KMS-11 (cell line): ENCODE results near the gene PNMA8A.

Source experiments
- H2AFZ ChIP-seq: fragments of 200-600 bp; sonication (generic); 2 replicates; pipeline ENCODE4 v1.6.1; 2016; ENCODE audit warnings: antibody characterized with exemption, mixed run types, low read depth
- H3K27ac ChIP-seq: fragments of 200-600 bp; sonication (generic); 2 replicates; pipeline ENCODE4 v1.6.1; 2016; ENCODE audit warnings: mild to moderate bottlenecking, mixed run types
- H3K27me3 ChIP-seq: fragments of 200-600 bp; sonication (generic); 2 replicates; pipeline ENCODE4 v1.6.1; 2017; ENCODE audit warnings: mild to moderate bottlenecking, low read depth, mixed run types, moderate library complexity; ENCODE audit not compliant: insufficient read depth
- H3K36me3 ChIP-seq: fragments of 200-600 bp; sonication (generic); 2 replicates; pipeline ENCODE4 v1.6.1; 2017; ENCODE audit warnings: mild to moderate bottlenecking, mixed run types; ENCODE audit not compliant: insufficient read depth
- H3K4me1 ChIP-seq: fragments of 200-600 bp; sonication (generic); 2 replicates; pipeline ENCODE4 v1.6.1; 2016; ENCODE audit warnings: mild to moderate bottlenecking, low read depth, mixed run types; ENCODE audit not compliant: poor library complexity, severe bottlenecking
- H3K4me2 ChIP-seq: fragments of 200-600 bp; sonication (generic); 2 replicates; pipeline ENCODE4 v1.7.0; 2016; ENCODE audit warnings: mild to moderate bottlenecking, mixed run types
- H3K4me3 ChIP-seq: fragments of 200-600 bp; sonication (generic); IDR thresholded peaks from 2 replicates; pipeline ENCODE4 v1.6.1; 2017; ENCODE audit warnings: low read depth, low read length, mixed read lengths; ENCODE audit not compliant: insufficient read depth
- H3K79me2 ChIP-seq: fragments of 200-600 bp; sonication (generic); 2 replicates; pipeline ENCODE4 v1.6.1; 2016; ENCODE audit warnings: low read depth, mixed run types; ENCODE audit not compliant: insufficient read depth
- H3K9ac ChIP-seq: fragments of 200-600 bp; sonication (generic); 2 replicates; pipeline ENCODE4 v1.6.1; 2016; ENCODE audit warnings: mild to moderate bottlenecking, mixed run types
- H4K20me1 ChIP-seq: fragments of 200-600 bp; sonication (generic); 2 replicates; pipeline ENCODE4 v1.6.1; 2016; ENCODE audit warnings: mild to moderate bottlenecking, mixed run types; ENCODE audit not compliant: insufficient read depth
- CTCF ChIP-seq: fragments of 200-600 bp; sonication (generic); conservative IDR thresholded peaks from 2 replicates; pipeline ENCODE4 v1.6.1; 2017; ENCODE audit warnings: low read depth, mild to moderate bottlenecking, antibody characterized with exemption, low read length, moderate library complexity, mixed read lengths

Gene PNMA8A

GRCh38 chr19:46478356-46478986, 7.1 kb upstream of the PNMA8A start:
- H3K27me3 ChIP-seq: peaks cover 83% of the 10 kb centered on the region
- H3K4me1 ChIP-seq: peaks cover 6% of the 10 kb centered on the region
- H3K36me3 ChIP-seq: no peaks in the 10 kb centered on the region
- no peaks in the 10 kb centered on the region for H4K20me1 ChIP-seq
- no peak overlapping the region for H3K4me2 ChIP-seq
- no peak overlapping the region for H3K9ac ChIP-seq
- no peak overlapping the region for H3K27ac ChIP-seq
- H2AFZ ChIP-seq: no peak overlapping the region
- TF ChIP-seq CTCF: no peak
- no peak overlapping the region for H3K4me3 ChIP-seq
- no peaks in the 10 kb centered on the region for H3K79me2 ChIP-seq

- Histone ChIP-seq H3K4me2 (no peak overlapping the region), H4K20me1 (no peaks in the 10 kb centered on the region), H2AFZ (no peak overlapping the region), H3K4me3 (no peak overlapping the region), H3K9ac (no peak overlapping the region), H3K36me3 (no peaks in the 10 kb centered on the region), H3K27me3 (peaks cover 75% of the 10 kb centered on the region), H3K4me1 (peaks cover 6% of the 10 kb centered on the region), H3K79me2 (no peaks in the 10 kb centered on the region), H3K27ac (no peak overlapping the region)
- no peak for TF ChIP-seq CTCF
Observed at GRCh38 chr19:46475986-46476385, 4.6 kb upstream of the PNMA8A start.

GRCh38 chr19:46474211-46474610, 2.8 kb upstream of the PNMA8A start:
- peaks cover 79% of the 10 kb centered on the region for H3K27me3 ChIP-seq
- no peak overlapping the region for H3K4me3 ChIP-seq
- H3K79me2 ChIP-seq: no peaks in the 10 kb centered on the region
- H2AFZ ChIP-seq: no peak overlapping the region
- TF ChIP-seq CTCF: no peak
- H3K4me1 ChIP-seq: peaks cover 6% of the 10 kb centered on the region
- H3K27ac ChIP-seq: no peak overlapping the region
- H3K9ac ChIP-seq: no peak overlapping the region
- no peaks in the 10 kb centered on the region for H3K36me3 ChIP-seq
- no peak overlapping the region for H3K4me2 ChIP-seq
- H4K20me1 ChIP-seq: no peaks in the 10 kb centered on the region

- H3K4me1 ChIP-seq: peaks cover 5% of the 10 kb centered on the region
- H3K36me3 ChIP-seq: no peaks in the 10 kb centered on the region
Observed at GRCh38 chr19:46472592-46472991, 1.2 kb upstream of the PNMA8A start.

More at GRCh38 chr19:46472592-46472991, 1.2 kb upstream of the PNMA8A start:
- Histone ChIP-seq H4K20me1 (no peaks in the 10 kb centered on the region), H3K27ac (no peak overlapping the region), H3K4me2 (no peak overlapping the region), H2AFZ (no peak overlapping the region), H3K27me3 (peaks cover 76% of the 10 kb centered on the region), H3K9ac (no peak overlapping the region), H3K4me3 (no peak overlapping the region), H3K79me2 (no peaks in the 10 kb centered on the region)
- TF ChIP-seq CTCF: no peak
